ENCODE data around the gene G3BP1. TPM values are rescaled to one million over a fixed set of nuclear protein-coding genes. Genes with fewer than 3 reads are reported as not detected.

G3BP1 gene
- total RNA-seq, 1 experiment from 2014 or later = 290 TPM

- H3K4me1 ChIP-seq (ENCODE audit: control insufficient read depth, insufficient read depth, low read length) = peaks cover 16% of the 10 kb centered on the region
- ChIA-PET POLR2A (no interaction called here), CTCF (interaction anchor here (0.7 to 2.2 kb wide), 2 partner anchors 49 to 77 kb away, joined by 3 to 6 read pairs; no protein-coding TSS in a partner anchor)
- no peaks in the 10 kb centered on the region for H3K36me3 ChIP-seq (ENCODE audit: control insufficient read depth, insufficient read depth, low read length)
- no peak for TF ChIP-seq CTCF (IDR thresholded peaks at IDR 0.05)
- no peak for TF ChIP-seq TCF7L2 (IDR thresholded peaks at IDR 0.05; ENCODE audit: low read depth, low read length)
- no peak for TF ChIP-seq POLR2AphosphoS5 (IDR thresholded peaks at IDR 0.05; ENCODE audit: low read depth, low read length)
- no peak for TF ChIP-seq SIN3A (IDR thresholded peaks at IDR 0.05; ENCODE audit: borderline replicate concordance, insufficient read depth, low read depth, low read length)
- TF ChIP-seq REST (IDR thresholded peaks at IDR 0.05; ENCODE audit: insufficient read depth in 1 of 2, low read depth in 2 of 2, low read length in 1 of 2) = no peak
- no peaks in the 10 kb centered on the region for H3K27me3 ChIP-seq (ENCODE audit: control insufficient read depth, insufficient read depth, low read length)
- H3K4me3 ChIP-seq (ENCODE audit: low read depth in 2 of 2, low read length in 2 of 2) = no peak overlapping the region
- no TSS peak for BruUV-seq (replicated peaks)
- H3K27ac ChIP-seq (ENCODE audit: low read length) = peak overlapping the region; percentile 58; the same call in 1 of the 2 replicates
- ATAC-seq = no peak
- H3K9me3 ChIP-seq (ENCODE audit: control insufficient read depth, insufficient read depth, low read depth, low read length) = no peaks in the 10 kb centered on the region
- in situ Hi-C loops (cut with HindIII; ENCODE audit: low pct_unique_long_range_greater_than_20kb, low sequenced_read_pairs) = no loop called here
- intact Hi-C loops (cut with micrococcal nuclease; ENCODE audit: unreplicated experiment) = no loop called here
- DNase-seq (ENCODE audit: low read depth, low spot score) = no peak
These were observed 36.1 kb upstream of the G3BP1 start for GRCh38 chr5:151735646-151736045.

GRCh38 chr5:151737431-151737830 lies 34.3 kb upstream of the G3BP1 start:
- intact Hi-C loops (cut with micrococcal nuclease; ENCODE audit: unreplicated experiment) (no loop called here), in situ Hi-C loops (cut with HindIII; ENCODE audit: low pct_unique_long_range_greater_than_20kb, low sequenced_read_pairs) (no loop called here)
- H3K4me3 ChIP-seq (ENCODE audit: low read depth in 2 of 2, low read length in 2 of 2) = no peak overlapping the region
- no peak for DNase-seq (ENCODE audit: low read depth, low spot score)
- no peak for TF ChIP-seq SIN3A (IDR thresholded peaks at IDR 0.05; ENCODE audit: borderline replicate concordance, insufficient read depth, low read depth, low read length)
- TF ChIP-seq POLR2AphosphoS5 (IDR thresholded peaks at IDR 0.05; ENCODE audit: low read depth, low read length) = no peak
- no peak for TF ChIP-seq CTCF (IDR thresholded peaks at IDR 0.05)
- TF ChIP-seq TCF7L2 (IDR thresholded peaks at IDR 0.05; ENCODE audit: low read depth, low read length) = no peak
- TF ChIP-seq REST (IDR thresholded peaks at IDR 0.05; ENCODE audit: insufficient read depth in 1 of 2, low read depth in 2 of 2, low read length in 1 of 2) = no peak
- no TSS peak for BruUV-seq (replicated peaks)
- no peak for ATAC-seq
- peak overlapping the region; percentile 90 for H3K27ac ChIP-seq (ENCODE audit: low read length)
- H3K9me3 ChIP-seq (ENCODE audit: control insufficient read depth, insufficient read depth, low read depth, low read length) = no peaks in the 10 kb centered on the region
- ChIA-PET POLR2A (interaction anchor here (0.7 kb wide), 1 partner anchor 52 kb away, joined by 3 read pairs; no protein-coding TSS in a partner anchor), CTCF (no interaction called here)
- no peaks in the 10 kb centered on the region for H3K27me3 ChIP-seq (ENCODE audit: control insufficient read depth, insufficient read depth, low read length)
- H3K4me1 ChIP-seq (ENCODE audit: control insufficient read depth, insufficient read depth, low read length) = peaks cover 32% of the 10 kb centered on the region
- H3K36me3 ChIP-seq (ENCODE audit: control insufficient read depth, insufficient read depth, low read length) = no peaks in the 10 kb centered on the region

All from Panc1 (cell line).